ENCODE data around the gene PARL. TPM values are rescaled to one million over a fixed set of nuclear protein-coding genes. Genes with fewer than 3 reads are reported as not detected.

Gene PARL
- total RNA-seq, 1 donor from 2014 or later: 39.2 TPM

GRCh38 chr3:183844606-183845005 lies 40.1 kb downstream of the PARL start:
- H3K9me3 Mint-ChIP-seq (ENCODE audit: low read depth): no peaks in the 10 kb centered on the region
- peaks cover 26% of the 10 kb centered on the region for H3K4me1 Mint-ChIP-seq (ENCODE audit: low read depth)
- H3K4me3 Mint-ChIP-seq (ENCODE audit: unreplicated experiment): no peak overlapping the region
- peaks cover 26% of the 10 kb centered on the region for H3K36me3 Mint-ChIP-seq (ENCODE audit: low read depth)
- DNase-seq (ENCODE audit: low spot score): no peak
- peak overlapping the region; percentile 90 for H3K27ac Mint-ChIP-seq (ENCODE audit: unreplicated experiment)
- no peaks in the 10 kb centered on the region for H3K27me3 Mint-ChIP-seq (ENCODE audit: low read depth)
- TF ChIP-seq CTCF (IDR thresholded peaks at IDR 0.05): no peak

DNA sequence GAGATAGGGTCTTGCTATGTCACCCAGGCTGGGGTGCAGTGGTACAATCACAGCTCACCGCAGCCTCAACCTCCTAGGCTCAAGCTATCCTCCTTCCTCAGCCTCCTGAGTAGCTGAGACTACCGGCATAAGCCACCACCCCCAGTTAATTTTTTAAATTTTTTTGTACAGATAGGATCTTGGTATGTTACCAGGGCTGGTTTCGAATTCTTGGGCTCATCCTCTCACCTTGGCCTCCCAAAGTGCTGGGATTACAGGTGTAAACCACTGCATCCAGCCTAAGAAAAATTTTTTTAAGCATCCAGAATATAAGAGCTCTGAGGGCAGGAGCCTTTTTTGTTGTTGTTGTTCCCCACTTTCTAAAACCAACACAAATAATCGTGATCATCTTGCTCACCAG lies 44.9 kb downstream of the PARL start:
- H3K36me3 Mint-ChIP-seq (ENCODE audit: low read depth): peaks cover 17% of the 10 kb centered on the region
- no peaks in the 10 kb centered on the region for H3K9me3 Mint-ChIP-seq (ENCODE audit: low read depth)
- no peak overlapping the region for H3K27ac Mint-ChIP-seq (ENCODE audit: unreplicated experiment)
- TF ChIP-seq CTCF (IDR thresholded peaks at IDR 0.05): no peak
- H3K27me3 Mint-ChIP-seq (ENCODE audit: low read depth): no peaks in the 10 kb centered on the region
- no peak for DNase-seq (ENCODE audit: low spot score)
- H3K4me3 Mint-ChIP-seq (ENCODE audit: unreplicated experiment): no peak overlapping the region
- peaks cover 6% of the 10 kb centered on the region for H3K4me1 Mint-ChIP-seq (ENCODE audit: low read depth)

GRCh38 chr3:183837894-183838293 lies 46.8 kb downstream of the PARL start:
- Mint-ChIP-seq H3K9me3 (ENCODE audit: low read depth) (no peaks in the 10 kb centered on the region), H3K36me3 (ENCODE audit: low read depth) (peaks cover 21% of the 10 kb centered on the region), H3K4me3 (ENCODE audit: unreplicated experiment) (no peak overlapping the region), H3K4me1 (ENCODE audit: low read depth) (no peaks in the 10 kb centered on the region), H3K27ac (ENCODE audit: unreplicated experiment) (no peak overlapping the region), H3K27me3 (ENCODE audit: low read depth) (no peaks in the 10 kb centered on the region)
- no peak for TF ChIP-seq CTCF (IDR thresholded peaks at IDR 0.05)
- no peak for DNase-seq (ENCODE audit: low spot score)

GRCh38 chr3:183837390-183837789 lies 47.3 kb downstream of the PARL start:
- Mint-ChIP-seq H3K9me3 (ENCODE audit: low read depth) (no peaks in the 10 kb centered on the region), H3K4me3 (ENCODE audit: unreplicated experiment) (no peak overlapping the region), H3K27me3 (ENCODE audit: low read depth) (no peaks in the 10 kb centered on the region), H3K27ac (ENCODE audit: unreplicated experiment) (no peak overlapping the region), H3K36me3 (ENCODE audit: low read depth) (peaks cover 23% of the 10 kb centered on the region), H3K4me1 (ENCODE audit: low read depth) (no peaks in the 10 kb centered on the region)
- DNase-seq (ENCODE audit: low spot score): no peak
- TF ChIP-seq CTCF (IDR thresholded peaks at IDR 0.05): no peak

DNA sequence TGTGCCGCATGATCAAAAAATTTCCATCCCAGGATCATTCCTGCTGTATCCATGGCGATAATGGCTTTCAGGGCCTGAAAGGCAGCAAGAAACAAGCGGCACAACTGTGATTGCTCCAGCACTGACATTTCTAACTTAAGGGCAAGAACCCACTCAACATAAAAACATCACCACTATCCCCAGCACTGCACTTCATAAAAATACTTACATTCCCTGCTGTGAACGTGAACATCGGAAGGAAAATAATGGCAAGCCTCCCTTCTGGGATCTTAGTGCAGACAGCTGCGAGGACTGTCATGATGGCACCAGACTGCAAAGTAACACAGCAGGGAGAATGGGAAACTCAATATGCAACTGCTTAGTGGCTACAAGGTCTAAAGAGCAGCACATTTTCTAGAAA lies 51.2 kb downstream of the PARL start:
- Mint-ChIP-seq H3K27me3 (ENCODE audit: low read depth) (no peaks in the 10 kb centered on the region), H3K4me1 (ENCODE audit: low read depth) (no peaks in the 10 kb centered on the region), H3K9me3 (ENCODE audit: low read depth) (no peaks in the 10 kb centered on the region), H3K36me3 (ENCODE audit: low read depth) (peaks cover 14% of the 10 kb centered on the region), H3K27ac (ENCODE audit: unreplicated experiment) (no peak overlapping the region), H3K4me3 (ENCODE audit: unreplicated experiment) (no peak overlapping the region)
- TF ChIP-seq CTCF (IDR thresholded peaks at IDR 0.05): no peak
- DNase-seq (ENCODE audit: low spot score): no peak

Measured in chondrocyte (in vitro differentiated cells).